ENCODE measurements around the gene EDN2. TPM values are rescaled to one million over a fixed set of nuclear protein-coding genes. Genes with fewer than 3 reads are reported as not detected.

The EDN2 gene
- total RNA-seq, 1 donor from 2014 or later = not detected

GRCh38 chr1:41507836-41508235, 23.4 kb upstream of the EDN2 start:
- CTCF ChIA-PET = interaction anchor here (1.0 kb wide), 1 partner anchor 8 kb away, joined by 5 read pairs; no protein-coding TSS in a partner anchor

GRCh38 chr1:41507110-41507720, 22.7 kb upstream of the EDN2 start:
- no peaks in the 10 kb centered on the region for H3K27me3 Mint-ChIP-seq
- H3K9me3 Mint-ChIP-seq = no peaks in the 10 kb centered on the region
- peaks cover 16% of the 10 kb centered on the region for H3K36me3 Mint-ChIP-seq (ENCODE audit: low read depth)
- H3K27ac Mint-ChIP-seq = no peak overlapping the region
- peaks cover 5% of the 10 kb centered on the region for H3K4me1 Mint-ChIP-seq
- intact Hi-C loops (cut with micrococcal nuclease) = no loop called here
- ChIA-PET CTCF (interaction anchor here (1.1 kb wide), 1 partner anchor 8 kb away, joined by 3 read pairs; no protein-coding TSS in a partner anchor), POLR2A (no interaction called here)
- TF ChIP-seq CTCF (IDR thresholded peaks at IDR 0.05) = no peak
- H3K4me3 Mint-ChIP-seq = no peak overlapping the region
- no peak for ATAC-seq (ENCODE audit: low read depth)
- no peak for DNase-seq

More at GRCh38 chr1:41507836-41508235, 23.4 kb upstream of the EDN2 start:
- no peak for TF ChIP-seq CTCF (IDR thresholded peaks at IDR 0.05)
- H3K4me1 Mint-ChIP-seq = peaks cover 5% of the 10 kb centered on the region
- no peak overlapping the region for H3K27ac Mint-ChIP-seq
- intact Hi-C loops (cut with micrococcal nuclease) = no loop called here
- POLR2A ChIA-PET = no interaction called here
- DNase-seq = no peak
- H3K4me3 Mint-ChIP-seq = no peak overlapping the region
- no peaks in the 10 kb centered on the region for H3K9me3 Mint-ChIP-seq
- no peak for ATAC-seq (ENCODE audit: low read depth)
- peaks cover 17% of the 10 kb centered on the region for H3K36me3 Mint-ChIP-seq (ENCODE audit: low read depth)
- H3K27me3 Mint-ChIP-seq = no peaks in the 10 kb centered on the region

GRCh38 chr1:41504114-41505035, 19.9 kb upstream of the EDN2 start:
- Mint-ChIP-seq H3K9me3 (no peaks in the 10 kb centered on the region), H3K27ac (no peak overlapping the region), H3K4me3 (no peak overlapping the region), H3K27me3 (no peaks in the 10 kb centered on the region), H3K4me1 (peaks cover 5% of the 10 kb centered on the region), H3K36me3 (ENCODE audit: low read depth) (no peaks in the 10 kb centered on the region)
- intact Hi-C loops (cut with micrococcal nuclease) = no loop called here
- TF ChIP-seq CTCF (IDR thresholded peaks at IDR 0.05) = no peak
- no peak for ATAC-seq (ENCODE audit: low read depth)
- CTCF ChIA-PET = no interaction called here
- no peak for DNase-seq
- POLR2A ChIA-PET = no interaction called here

GRCh38 chr1:41503538-41504113, 19.1 kb upstream of the EDN2 start:
- ATAC-seq (ENCODE audit: low read depth) (no peak), DNase-seq (no peak)
- Mint-ChIP-seq H3K36me3 (ENCODE audit: low read depth) (no peaks in the 10 kb centered on the region), H3K9me3 (no peaks in the 10 kb centered on the region), H3K4me3 (no peak overlapping the region), H3K27me3 (no peaks in the 10 kb centered on the region), H3K27ac (no peak overlapping the region), H3K4me1 (peaks cover 2% of the 10 kb centered on the region)
- CTCF ChIA-PET = no interaction called here
- POLR2A ChIA-PET = no interaction called here
- intact Hi-C loops (cut with micrococcal nuclease) = no loop called here
- no peak for TF ChIP-seq CTCF (IDR thresholded peaks at IDR 0.05)

- H3K27ac Mint-ChIP-seq = no peak overlapping the region
- no peak for TF ChIP-seq CTCF (IDR thresholded peaks at IDR 0.05)
These were observed 18.4 kb upstream of the EDN2 start for GRCh38 chr1:41502912-41503311.

More at GRCh38 chr1:41502912-41503311, 18.4 kb upstream of the EDN2 start:
- no peaks in the 10 kb centered on the region for H3K9me3 Mint-ChIP-seq
- no peaks in the 10 kb centered on the region for H3K27me3 Mint-ChIP-seq
- H3K4me1 Mint-ChIP-seq = peaks cover 2% of the 10 kb centered on the region
- H3K4me3 Mint-ChIP-seq = no peak overlapping the region
- no peaks in the 10 kb centered on the region for H3K36me3 Mint-ChIP-seq (ENCODE audit: low read depth)
- intact Hi-C loops (cut with micrococcal nuclease) = no loop called here
- DNase-seq (no peak), ATAC-seq (ENCODE audit: low read depth) (no peak)
- ChIA-PET POLR2A (no interaction called here), CTCF (no interaction called here)
